HCT116 (cell line): Measurements from ENCODE around the gene PSORS1C2. TPM values are rescaled to one million over a fixed set of nuclear protein-coding genes. Genes with fewer than 3 reads are reported as not detected.

ENCODE experiments used
- ATAC-seq: fragments of 200-7000 bp; cut with Tn5 transposase; 2 replicates; pipeline ENCODE4 v1.9.1; 2020; ENCODE audit warnings: mild to moderate bottlenecking, moderate library complexity
- BruUV-seq: library from RNA; stranded (reverse); fragments of 400-500 nt; replicated peaks from 2 replicates; lab custom pipeline; 2021; lab: Mats Ljungman, UMichigan
- CTCF ChIA-PET: fragments of 300-600 bp; sonication (Branson Sonifier 250); formaldehyde crosslinking; loops from one replicate; lab custom pipeline; 2021; ENCODE audit warnings: antibody characterized with exemption; lab: Charles Lee
- POLR2A ChIA-PET: fragments of 300-600, 350-600 bp; sonication (Branson Sonifier 250); formaldehyde crosslinking; loops from one replicate; lab custom pipeline; 2021; ENCODE audit warnings: antibody characterized with exemption; lab: Charles Lee
- RAD21 ChIA-PET, 2 experiments: fragments of 300-600 bp; sonication (Branson Sonifier 250); formaldehyde crosslinking; loops; one replicate each; lab custom pipeline; 2023; ENCODE audit warnings: low total read pairs in 2 of 2; ENCODE audit not compliant: uncharacterized antibody in 2 of 2, unreplicated experiment in 2 of 2, low non-redundant PET in 1 of 2; lab: Charles Lee
- DNase-seq: peaks from one replicate; pipeline ENCODE4 v3.0.0-alpha.2; 2010; ENCODE audit warnings: low read depth, low spot score
- H2AFZ ChIP-seq: fragments of 200-600 bp; shearing (Covaris generic), sonication (generic); 2 replicates; pipeline ENCODE4 v1.6.1; 2017; ENCODE audit warnings: low read depth, mixed run types, mixed read lengths, antibody characterized with exemption, low read length; ENCODE audit not compliant: poor library complexity, severe bottlenecking
- H3K27ac ChIP-seq: 2 replicates; pipeline ENCODE4 v1.5.1; 2012; ENCODE audit warnings: low read depth, low read length
- H3K27me3 ChIP-seq: fragments of 200-600 bp; sonication (generic); 2 replicates; pipeline ENCODE4 v1.6.1; 2016; ENCODE audit warnings: mixed run types, low read length, mixed read lengths; ENCODE audit not compliant: insufficient read depth
- H3K36me3 ChIP-seq, 2 experiments: fragments of 200-500 bp in 1 of 2; fragments of 200-600 bp in 1 of 2; sonication (Bioruptor generic) in 1 of 2; sonication (generic) in 1 of 2; 2 replicates each; pipeline versions ENCODE4 v1.5.1 to v1.6.1; 2014 to 2016; ENCODE audit warnings: low read length in 2 of 2, inconsistent platforms in 1 of 2, mixed read lengths in 1 of 2, mixed run types in 1 of 2; ENCODE audit not compliant: insufficient read depth in 2 of 2, control insufficient read depth in 1 of 2
- H3K4me1 ChIP-seq, 2 experiments: fragments of 200-600 bp in 1 of 2; sonication (generic) in 1 of 2; 2 replicates each; pipeline versions ENCODE4 v1.5.1 to v1.6.1; 2012 to 2017; ENCODE audit warnings: low read length in 2 of 2, inconsistent platforms in 1 of 2, mild to moderate bottlenecking in 1 of 2, mixed read lengths in 1 of 2, mixed run types in 1 of 2, moderate library complexity in 1 of 2; ENCODE audit not compliant: insufficient read depth in 2 of 2, control insufficient read depth in 1 of 2
- H3K4me2 ChIP-seq: fragments of 200-600 bp; sonication (generic); 2 replicates; pipeline ENCODE4 v1.6.1; 2017; ENCODE audit warnings: mixed run types, low read length, mixed read lengths
- H3K4me3 ChIP-seq, 2 experiments: fragments of 200-600 bp in 1 of 2; sonication (generic) in 1 of 2; replicated peaks in 1 of 2; 2 replicates each; pipeline ENCODE4 v1.5.1; 2011 to 2016; ENCODE audit warnings: low read length in 2 of 2, control low read depth in 1 of 2, low read depth in 1 of 2, mild to moderate bottlenecking in 1 of 2, mixed read lengths in 1 of 2, mixed run types in 1 of 2
- H3K79me2 ChIP-seq: fragments of 200-600 bp; sonication (generic); 2 replicates; pipeline ENCODE4 v1.6.1; 2017; ENCODE audit warnings: mild to moderate bottlenecking, mixed run types, low read length, moderate library complexity, mixed read lengths; ENCODE audit not compliant: insufficient read depth
- H3K9ac ChIP-seq: fragments of 200-600 bp; sonication (generic); 2 replicates; pipeline ENCODE4 v1.6.1; 2016; ENCODE audit warnings: low read length, mixed read lengths
- H3K9me2 ChIP-seq: fragments of 200-600 bp; sonication (generic), shearing (Covaris generic); 2 replicates; pipeline ENCODE4 v1.6.1; 2017; ENCODE audit warnings: mixed run types, mild to moderate bottlenecking, moderate library complexity; ENCODE audit not compliant: insufficient read depth
- H3K9me3 ChIP-seq, 2 experiments: fragments of 200-500 bp in 1 of 2; fragments of 200-600 bp in 1 of 2; sonication (Bioruptor generic) in 1 of 2; sonication (generic) in 1 of 2; 2 replicates each; pipeline ENCODE4 v1.6.1; 2014 to 2017; ENCODE audit warnings: low read length in 2 of 2, mixed read lengths in 2 of 2, inconsistent platforms in 1 of 2, low read depth in 1 of 2, mild to moderate bottlenecking in 1 of 2, mixed run types in 1 of 2, moderate library complexity in 1 of 2; ENCODE audit not compliant: control insufficient read depth in 1 of 2, insufficient read depth in 1 of 2
- H4K20me1 ChIP-seq: fragments of 200-600 bp; sonication (generic), shearing (Covaris generic); 2 replicates; pipeline ENCODE4 v1.6.1; 2017; ENCODE audit warnings: mixed run types, mild to moderate bottlenecking, moderate library complexity; ENCODE audit not compliant: insufficient read depth
- ATF3 ChIP-seq: IDR thresholded peaks from 2 replicates; pipeline ENCODE4 v1.6.1; 2012
- CEBPB ChIP-seq: IDR thresholded peaks from 2 replicates; pipeline ENCODE4 v1.6.1; 2012; ENCODE audit warnings: low read depth
- EZH2 ChIP-seq: fragments of 200-600 bp; sonication (generic); IDR thresholded peaks from 2 replicates; pipeline ENCODE4 v1.6.1; 2017; ENCODE audit warnings: antibody characterized with exemption, mixed run types
- EZH2phosphoT487 ChIP-seq: fragments of 200-600 bp; IDR thresholded peaks from 2 replicates; pipeline ENCODE4 v1.6.1; 2018; ENCODE audit warnings: antibody characterized with exemption, borderline replicate concordance
- FOSL1 ChIP-seq: IDR thresholded peaks from 2 replicates; pipeline ENCODE4 v1.6.1; 2012; ENCODE audit warnings: low read depth
- JUND ChIP-seq: IDR thresholded peaks from 2 replicates; pipeline ENCODE4 v1.6.1; 2012
- MAX ChIP-seq: IDR thresholded peaks from 2 replicates; pipeline ENCODE4 v1.6.1; 2012
- RAD21 ChIP-seq: IDR thresholded peaks from 2 replicates; pipeline ENCODE4 v1.6.1; 2012; ENCODE audit warnings: low read depth, mild to moderate bottlenecking
- REST ChIP-seq: IDR thresholded peaks from 2 replicates; pipeline ENCODE4 v1.6.1; 2012; ENCODE audit warnings: low read depth
- SP1 ChIP-seq: IDR thresholded peaks from 2 replicates; pipeline ENCODE4 v1.6.1; 2012; ENCODE audit warnings: low read depth
- TCF7L2 ChIP-seq: IDR thresholded peaks from 2 replicates; pipeline ENCODE4 v1.7.0; 2011; ENCODE audit warnings: borderline replicate concordance, inconsistent platforms; ENCODE audit not compliant: insufficient read depth, insufficient read length; ENCODE audit errors: extremely low read depth
- YY1 ChIP-seq: IDR thresholded peaks from 2 replicates; pipeline ENCODE4 v1.6.1; 2011; ENCODE audit warnings: low read length, low read depth, moderate library complexity, mild to moderate bottlenecking; ENCODE audit not compliant: insufficient replicate concordance; ENCODE audit errors: extremely low read depth
- ZBTB33 ChIP-seq: IDR thresholded peaks from 2 replicates; pipeline ENCODE4 v1.6.1; 2011; ENCODE audit warnings: mild to moderate bottlenecking, low read length, moderate library complexity; ENCODE audit not compliant: insufficient replicate concordance; ENCODE audit errors: extremely low read depth
- ZFX ChIP-seq: fragments of 450-650 bp; IDR thresholded peaks from 2 replicates; pipeline ENCODE4 v1.6.1; 2017
- intact Hi-C: fragments of 100-400 bp; cut with micrococcal nuclease; formaldehyde crosslinking; loops from 2 replicates; pipeline ENCODE4 v1.10.0; 2022
- total RNA-seq: library from RNA; stranded (reverse); gene quantifications from one replicate; pipeline ENCODE4 v1.2.1, GENCODE V29; 2021; ENCODE audit not compliant: unreplicated experiment

The PSORS1C2 gene
- total RNA-seq, 1 experiment from 2014 or later, result not detected

DNA sequence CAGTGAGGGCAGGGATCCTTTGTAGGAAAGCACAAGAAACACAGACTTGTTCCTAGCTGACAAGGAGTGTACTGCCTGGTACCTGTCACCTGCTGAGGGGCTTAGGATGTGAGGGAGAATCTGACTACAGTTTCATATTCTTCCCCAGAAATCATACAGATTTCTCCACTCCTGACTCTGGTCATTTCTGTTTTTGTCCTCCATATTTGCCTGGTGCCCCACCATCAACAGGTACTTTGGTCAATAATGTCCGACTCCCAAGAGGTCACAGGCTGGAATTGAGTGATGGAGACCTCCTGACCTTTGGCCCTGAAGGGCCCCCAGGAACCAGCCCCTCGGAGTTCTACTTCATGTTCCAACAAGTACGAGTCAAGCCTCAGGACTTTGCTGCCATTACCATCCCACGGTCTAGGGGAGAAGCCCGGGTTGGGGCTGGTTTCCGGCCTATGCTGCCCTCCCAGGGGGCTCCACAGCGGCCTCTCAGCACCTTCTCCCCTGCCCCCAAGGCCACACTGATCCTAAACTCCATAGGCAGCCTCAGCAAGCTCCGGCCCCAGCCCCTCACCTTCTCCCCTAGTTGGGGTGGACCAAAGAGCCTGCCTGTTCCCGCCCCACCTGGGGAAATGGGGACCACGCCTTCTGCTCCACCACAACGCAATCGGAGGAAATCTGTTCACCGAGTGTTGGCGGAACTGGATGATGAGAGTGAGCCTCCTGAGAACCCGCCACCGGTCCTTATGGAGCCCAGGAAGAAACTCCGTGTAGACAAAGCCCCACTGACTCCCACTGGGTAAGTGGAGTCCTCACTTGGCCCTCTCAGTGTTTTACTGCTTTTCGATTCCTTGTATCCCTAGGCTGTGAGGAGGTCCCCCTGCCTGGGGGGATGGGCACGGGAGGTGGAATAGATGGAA, 22.6 kb upstream of the PSORS1C2 start:
- Histone ChIP-seq H3K4me2 (no peak overlapping the region), H4K20me1 (no peaks in the 10 kb centered on the region), H3K27me3 (no peaks in the 10 kb centered on the region), H2AFZ (no peak overlapping the region), H3K27ac (no peak overlapping the region), H3K4me3 (no peak overlapping the region), H3K79me2 (peaks cover 9% of the 10 kb centered on the region), H3K9ac (no peak overlapping the region), H3K4me1 (peaks cover 18 to 28% of the 10 kb centered on the region in 2 experiments), H3K9me3 (no peaks in the 10 kb centered on the region), H3K9me2 (no peaks in the 10 kb centered on the region), H3K36me3 (peaks cover 3 to 12% of the 10 kb centered on the region in 2 experiments; a peak in 3 of 4 replicates)
- ChIA-PET POLR2A (no interaction called here), CTCF (no interaction called here), RAD21 (no interaction called here)
- intact Hi-C loops, result no loop called here
- BruUV-seq, result no TSS peak
- TF ChIP-seq MAX, result no peak
- TF ChIP-seq CEBPB, result no peak
- TF ChIP-seq TCF7L2, result no peak
- TF ChIP-seq ZBTB33, result no peak
- no peak for TF ChIP-seq YY1
- no peak for TF ChIP-seq RAD21
- TF ChIP-seq ATF3, result no peak
- no peak for TF ChIP-seq FOSL1
- TF ChIP-seq JUND, result no peak
- TF ChIP-seq EZH2phosphoT487, result no peak
- TF ChIP-seq ZFX, result no peak
- TF ChIP-seq EZH2, result no peak
- no peak for TF ChIP-seq SP1
- no peak for TF ChIP-seq REST
- no peak for DNase-seq
- ATAC-seq, result no peak
